ENCODE data around the gene MRGPRF.

The MRGPRF gene

GRCh38 chr11:68970921-68971636 lies 42.0 kb downstream of the MRGPRF start:
- DNase-seq (ENCODE audit: extremely low spot score, insufficient read length, low read depth) = no peak
- no peak for FAIRE-seq

GRCh38 chr11:68969386-68969785 lies 43.7 kb downstream of the MRGPRF start:
- FAIRE-seq (no peak), DNase-seq (ENCODE audit: extremely low spot score, insufficient read length, low read depth) (no peak)

- DNase-seq (ENCODE audit: extremely low spot score, insufficient read length, low read depth) = no peak
- no peak for FAIRE-seq
Observed at GRCh38 chr11:68968306-68969250, 44.5 kb downstream of the MRGPRF start.

GRCh38 chr11:68966894-68967780 lies 45.9 kb downstream of the MRGPRF start:
- DNase-seq (ENCODE audit: extremely low spot score, insufficient read length, low read depth) (no peak), FAIRE-seq (no peak)

- no peak for DNase-seq (ENCODE audit: extremely low spot score, insufficient read length, low read depth)
- FAIRE-seq = no peak
Observed at GRCh38 chr11:68965901-68966853, 46.9 kb downstream of the MRGPRF start.

- FAIRE-seq (peak; percentile 9), DNase-seq (ENCODE audit: extremely low spot score, insufficient read length, low read depth) (no peak)
Observed at GRCh38 chr11:68963779-68964178, 49.3 kb downstream of the MRGPRF start.

- no peak for DNase-seq (ENCODE audit: extremely low spot score, insufficient read length, low read depth)
- no peak for FAIRE-seq
Observed at GRCh38 chr11:68962527-68963250, 50.4 kb downstream of the MRGPRF start.

- FAIRE-seq = no peak
- no peak for DNase-seq (ENCODE audit: extremely low spot score, insufficient read length, low read depth)
Observed at GRCh38 chr11:68961245-68961644, 51.8 kb downstream of the MRGPRF start.

- no peak for DNase-seq (ENCODE audit: extremely low spot score, insufficient read length, low read depth)
- no peak for FAIRE-seq
Observed at GRCh38 chr11:68960294-68961071, 52.6 kb downstream of the MRGPRF start.

- no peak for DNase-seq (ENCODE audit: extremely low spot score, insufficient read length, low read depth)
- FAIRE-seq = no peak
Observed at GRCh38 chr11:68959465-68960293, 53.4 kb downstream of the MRGPRF start.

- no peak for DNase-seq (ENCODE audit: extremely low spot score, insufficient read length, low read depth)
- FAIRE-seq = no peak
Observed at GRCh38 chr11:68958211-68958610, 54.8 kb downstream of the MRGPRF start.

- no peak for FAIRE-seq
- DNase-seq (ENCODE audit: extremely low spot score, insufficient read length, low read depth) = no peak
Observed at GRCh38 chr11:68956547-68957254, 56.3 kb downstream of the MRGPRF start.

GRCh38 chr11:68956142-68956541 lies 56.9 kb downstream of the MRGPRF start:
- DNase-seq (ENCODE audit: extremely low spot score, insufficient read length, low read depth) (no peak), FAIRE-seq (no peak)

GRCh38 chr11:68955607-68955958 lies 57.5 kb downstream of the MRGPRF start:
- no peak for DNase-seq (ENCODE audit: extremely low spot score, insufficient read length, low read depth)
- FAIRE-seq = no peak

GRCh38 chr11:68954836-68955606 lies 58.0 kb downstream of the MRGPRF start:
- no peak for FAIRE-seq

More at GRCh38 chr11:68954836-68955606, 58.0 kb downstream of the MRGPRF start:
- DNase-seq (ENCODE audit: extremely low spot score, insufficient read length, low read depth) = no peak

Data from GM18507 (cell line).